GM23338 (cell line): Measurements from ENCODE around the gene FBXW7. TPM values are rescaled to one million over a fixed set of nuclear protein-coding genes. Genes with fewer than 3 reads are reported as not detected.

Source experiments
- ATAC-seq: fragments of 200-7000 bp; cut with Tn5 transposase; 3 replicates; pipeline ENCODE4 v1.9.1; 2020
- DNase-seq: peaks from one replicate; pipeline ENCODE4 v3.0.0-alpha.2; 2015; ENCODE audit warnings: low spot score
- H2AFZ ChIP-seq: fragments of 200-600 bp; sonication (generic); 2 replicates; pipeline ENCODE4 v1.8.0; 2016; ENCODE audit warnings: antibody characterized with exemption, mild to moderate bottlenecking, moderate library complexity
- H3F3A ChIP-seq: fragments of 200-600 bp; sonication (generic); replicated peaks from 2 replicates; pipeline ENCODE4 v1.8.0; 2017; ENCODE audit warnings: antibody characterized with exemption, mixed run types, low read depth
- H3K27ac ChIP-seq: fragments of 200-600 bp; sonication (generic); 2 replicates; pipeline ENCODE4 v1.6.1; 2016; ENCODE audit warnings: low read depth
- H3K27me3 ChIP-seq: fragments of 200-600 bp; sonication (generic); 2 replicates; pipeline ENCODE4 v1.8.0; 2016; ENCODE audit warnings: mild to moderate bottlenecking, mixed run types, moderate library complexity; ENCODE audit not compliant: insufficient read depth
- H3K36me3 ChIP-seq: fragments of 200-600 bp; sonication (generic); 2 replicates; pipeline ENCODE4 v1.8.0; 2016; ENCODE audit warnings: mild to moderate bottlenecking; ENCODE audit not compliant: insufficient read depth
- H3K4me1 ChIP-seq: fragments of 200-600 bp; sonication (generic); 2 replicates; pipeline ENCODE4 v1.8.0; 2016; ENCODE audit warnings: mild to moderate bottlenecking, moderate library complexity; ENCODE audit not compliant: insufficient read depth
- H3K4me2 ChIP-seq: fragments of 200-600 bp; sonication (generic); 2 replicates; pipeline ENCODE4 v1.7.1; 2017; ENCODE audit warnings: mixed run types
- H3K4me3 ChIP-seq: fragments of 200-600 bp; sonication (generic); 2 replicates; pipeline ENCODE4 v1.6.1; 2016; ENCODE audit warnings: mixed run types
- H3K79me2 ChIP-seq: fragments of 200-600 bp; sonication (generic); replicated peaks from 2 replicates; pipeline ENCODE4 v1.8.0; 2017; ENCODE audit warnings: mild to moderate bottlenecking; ENCODE audit not compliant: insufficient read depth
- H3K9me2 ChIP-seq: fragments of 200-600 bp; sonication (generic); 2 replicates; pipeline ENCODE4 v1.8.0; 2017; ENCODE audit not compliant: insufficient read depth
- H4K20me1 ChIP-seq: fragments of 200-600 bp; sonication (generic); replicated peaks from 2 replicates; pipeline ENCODE4 v1.8.0; 2017; ENCODE audit warnings: mild to moderate bottlenecking; ENCODE audit not compliant: insufficient read depth
- H3K27ac Mint-ChIP-seq: 2 replicates; pipeline ENCODE4 v1.8.0; 2020; ENCODE audit warnings: inconsistent platforms, mild to moderate bottlenecking, moderate library complexity, mixed read lengths
- H3K27me3 Mint-ChIP-seq: 3 replicates; pipeline ENCODE4 v1.8.0; 2022; ENCODE audit warnings: low read depth, mild to moderate bottlenecking, moderate library complexity, mixed read lengths, inconsistent platforms; ENCODE audit not compliant: insufficient read depth, poor library complexity
- H3K36me3 Mint-ChIP-seq: 3 replicates; pipeline ENCODE4 v1.8.0; 2021; ENCODE audit warnings: low read depth, mild to moderate bottlenecking, inconsistent platforms, moderate library complexity, mixed read lengths
- H3K4me1 Mint-ChIP-seq: 3 replicates; pipeline ENCODE4 v1.8.0; 2020; ENCODE audit warnings: mild to moderate bottlenecking, inconsistent platforms, mixed read lengths
- H3K4me3 Mint-ChIP-seq: 3 replicates; pipeline ENCODE4 v1.8.0; 2021; ENCODE audit warnings: moderate library complexity, mild to moderate bottlenecking, inconsistent platforms, mixed read lengths
- H3K9me3 Mint-ChIP-seq: 3 replicates; pipeline ENCODE4 v1.8.0; 2020; ENCODE audit warnings: moderate library complexity, mild to moderate bottlenecking, inconsistent platforms, mixed read lengths
- EZH2 ChIP-seq: fragments of 200-600 bp; sonication (generic); IDR thresholded peaks from one replicate; pipeline ENCODE4 v1.8.0; 2017; ENCODE audit warnings: antibody characterized with exemption, mild to moderate bottlenecking, low read depth; ENCODE audit not compliant: unreplicated experiment
- NANOG ChIP-seq: IDR thresholded peaks from 2 replicates; pipeline ENCODE4 v1.6.1; 2016; ENCODE audit warnings: antibody characterized with exemption, borderline replicate concordance
- POLR2AphosphoS5 ChIP-seq: IDR thresholded peaks from 2 replicates; pipeline ENCODE4 v1.6.1; 2016; ENCODE audit warnings: antibody characterized with exemption, low read depth
- STAT1 ChIP-seq: IDR thresholded peaks from one replicate; pipeline ENCODE4 v1.6.1; 2016; ENCODE audit warnings: antibody characterized with exemption; ENCODE audit not compliant: unreplicated experiment
- ZNF114 ChIP-seq: fragments of 250-450 bp; sonication (Bioruptor Pico); IDR thresholded peaks from 2 replicates; pipeline ENCODE4 v1.5.0; 2020; ENCODE audit warnings: mild to moderate bottlenecking, moderate library complexity
- ZNF331 ChIP-seq: fragments of 250-450 bp; sonication (Bioruptor Pico); IDR thresholded peaks from 2 replicates; pipeline ENCODE4 v1.5.0; 2020; ENCODE audit warnings: low read depth, mild to moderate bottlenecking, moderate library complexity
- polyA plus RNA-seq: library from polyadenylated mRNA; unstranded; fragments of >200 nt; fragmentation: Nextera tagmentation; extraction: Ambion mirVana; gene quantifications from 2 replicates; pipeline ENCODE4 v1.2.1, GENCODE V29; 2016
- total RNA-seq: library from RNA; depleted of rRNA; stranded (reverse); fragments of >200 nt; shearing (Covaris generic); gene quantifications from 2 replicates; pipeline ENCODE4 v1.2.3, GENCODE V29; 2014
- TF ChIP-seq, protein P1 (sequence below): IDR thresholded peaks from one replicate; pipeline ENCODE4 v1.6.1; 2018; ENCODE audit warnings: antibody characterized with exemption; ENCODE audit not compliant: unreplicated experiment
- TF ChIP-seq, protein P2 (sequence below), 2 experiments: fragments of 200-600 bp in 1 of 2; sonication (generic) in 1 of 2; conservative IDR thresholded peaks; 2 replicates each; pipeline versions ENCODE4 v1.5.1 to v1.6.1; 2016 to 2017; ENCODE audit warnings: antibody characterized with exemption in 2 of 2, low read depth in 2 of 2, mild to moderate bottlenecking in 2 of 2, moderate library complexity in 1 of 2
- TF ChIP-seq, protein P3 (sequence below): fragments of 250-450 bp; sonication (Bioruptor Pico); IDR thresholded peaks from 2 replicates; pipeline ENCODE4 v1.5.0; 2020; ENCODE audit warnings: mild to moderate bottlenecking, moderate library complexity
- TF ChIP-seq, protein P4 (sequence below): IDR thresholded peaks from 2 replicates; pipeline ENCODE4 v1.6.1; 2016; ENCODE audit warnings: antibody characterized with exemption

The FBXW7 gene
- total and polyA plus RNA-seq, 2 experiments from 2014 or later = 25.8 to 34.7 TPM

DNA sequence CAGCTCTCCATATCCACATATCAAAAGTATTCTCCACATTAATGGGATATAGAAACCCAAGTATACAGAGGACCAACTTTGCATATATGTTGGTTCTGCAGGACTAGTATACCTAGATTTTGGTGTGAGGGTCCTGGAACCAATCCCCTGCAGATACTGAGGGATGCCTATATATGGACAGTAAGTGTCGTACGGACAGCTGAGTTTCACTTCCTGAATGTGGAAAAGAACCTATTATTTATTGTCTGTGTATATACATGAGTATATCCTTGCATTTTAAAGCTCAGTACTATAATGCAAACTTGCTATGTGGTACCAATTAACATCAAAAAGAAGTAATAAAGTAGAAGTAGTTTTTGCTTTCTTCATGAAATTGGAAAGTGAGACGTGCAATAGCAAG, 101.9 kb downstream of the FBXW7 start:
- Histone ChIP-seq H3K4me1 (peaks cover 30% of the 10 kb centered on the region), H3K4me2 (no peak overlapping the region), H3K36me3 (no peaks in the 10 kb centered on the region), H4K20me1 (no peaks in the 10 kb centered on the region; the same call in 1 of the 2 replicates), H3K27me3 (no peaks in the 10 kb centered on the region), H3K27ac (no peak overlapping the region), H3F3A (no peaks in the 10 kb centered on the region), H2AFZ (no peak overlapping the region), H3K9me2 (no peaks in the 10 kb centered on the region), H3K4me3 (no peak overlapping the region), H3K79me2 (peaks cover 50% of the 10 kb centered on the region)
- TF ChIP-seq ZNF114 (CRISPR knock-in tag) (no peak), NANOG (no peak), STAT1 (no peak), POLR2AphosphoS5 (no peak)
- TF ChIP-seq, protein P1, sequence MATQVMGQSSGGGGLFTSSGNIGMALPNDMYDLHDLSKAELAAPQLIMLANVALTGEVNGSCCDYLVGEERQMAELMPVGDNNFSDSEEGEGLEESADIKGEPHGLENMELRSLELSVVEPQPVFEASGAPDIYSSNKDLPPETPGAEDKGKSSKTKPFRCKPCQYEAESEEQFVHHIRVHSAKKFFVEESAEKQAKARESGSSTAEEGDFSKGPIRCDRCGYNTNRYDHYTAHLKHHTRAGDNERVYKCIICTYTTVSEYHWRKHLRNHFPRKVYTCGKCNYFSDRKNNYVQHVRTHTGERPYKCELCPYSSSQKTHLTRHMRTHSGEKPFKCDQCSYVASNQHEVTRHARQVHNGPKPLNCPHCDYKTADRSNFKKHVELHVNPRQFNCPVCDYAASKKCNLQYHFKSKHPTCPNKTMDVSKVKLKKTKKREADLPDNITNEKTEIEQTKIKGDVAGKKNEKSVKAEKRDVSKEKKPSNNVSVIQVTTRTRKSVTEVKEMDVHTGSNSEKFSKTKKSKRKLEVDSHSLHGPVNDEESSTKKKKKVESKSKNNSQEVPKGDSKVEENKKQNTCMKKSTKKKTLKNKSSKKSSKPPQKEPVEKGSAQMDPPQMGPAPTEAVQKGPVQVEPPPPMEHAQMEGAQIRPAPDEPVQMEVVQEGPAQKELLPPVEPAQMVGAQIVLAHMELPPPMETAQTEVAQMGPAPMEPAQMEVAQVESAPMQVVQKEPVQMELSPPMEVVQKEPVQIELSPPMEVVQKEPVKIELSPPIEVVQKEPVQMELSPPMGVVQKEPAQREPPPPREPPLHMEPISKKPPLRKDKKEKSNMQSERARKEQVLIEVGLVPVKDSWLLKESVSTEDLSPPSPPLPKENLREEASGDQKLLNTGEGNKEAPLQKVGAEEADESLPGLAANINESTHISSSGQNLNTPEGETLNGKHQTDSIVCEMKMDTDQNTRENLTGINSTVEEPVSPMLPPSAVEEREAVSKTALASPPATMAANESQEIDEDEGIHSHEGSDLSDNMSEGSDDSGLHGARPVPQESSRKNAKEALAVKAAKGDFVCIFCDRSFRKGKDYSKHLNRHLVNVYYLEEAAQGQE = no peak
- Mint-ChIP-seq H3K36me3 (peaks cover 5% of the 10 kb centered on the region; the same call in 1 of the 3 replicates), H3K27me3 (peaks cover 7% of the 10 kb centered on the region), H3K4me3 (no peak overlapping the region), H3K4me1 (peaks cover 38% of the 10 kb centered on the region), H3K9me3 (no peaks in the 10 kb centered on the region), H3K27ac (no peak overlapping the region)
- ATAC-seq (no peak), DNase-seq (no peak)

DNA sequence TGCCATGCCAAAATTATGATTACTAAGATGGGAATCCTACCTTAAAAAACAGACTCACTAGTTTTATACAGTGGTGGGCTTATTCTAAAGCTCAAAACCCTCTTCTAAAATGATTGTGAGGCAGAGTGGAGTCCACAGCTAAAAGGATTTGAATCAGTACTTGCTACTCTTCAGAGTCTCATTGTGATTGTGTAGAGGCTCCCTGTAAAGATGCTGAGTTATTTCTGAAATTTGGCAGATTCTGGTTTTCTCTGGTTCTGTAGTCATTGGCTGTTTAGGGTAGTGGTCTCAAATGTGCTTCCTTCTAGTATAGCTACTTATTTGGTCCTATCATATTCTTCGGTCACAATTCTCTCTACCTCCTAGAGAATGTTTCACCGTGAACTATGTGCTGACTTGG, 104.1 kb downstream of the FBXW7 start:
- Histone ChIP-seq H3K4me3 (no peak overlapping the region), H4K20me1 (no peaks in the 10 kb centered on the region; the same call in 1 of the 2 replicates), H3K4me1 (peaks cover 30% of the 10 kb centered on the region), H3K27ac (0 out of 2 replicates have a peak overlapping the region, but pooled peaks have one; percentile 39), H3K9me2 (no peaks in the 10 kb centered on the region), H2AFZ (no peak overlapping the region), H3K36me3 (no peaks in the 10 kb centered on the region), H3K79me2 (peaks cover 50% of the 10 kb centered on the region), H3F3A (no peaks in the 10 kb centered on the region), H3K4me2 (no peak overlapping the region), H3K27me3 (no peaks in the 10 kb centered on the region)
- H3K4me3 Mint-ChIP-seq = no peak overlapping the region
- peaks cover 3% of the 10 kb centered on the region; the same call in 1 of the 3 replicates for H3K36me3 Mint-ChIP-seq
- TF ChIP-seq, protein P2, sequence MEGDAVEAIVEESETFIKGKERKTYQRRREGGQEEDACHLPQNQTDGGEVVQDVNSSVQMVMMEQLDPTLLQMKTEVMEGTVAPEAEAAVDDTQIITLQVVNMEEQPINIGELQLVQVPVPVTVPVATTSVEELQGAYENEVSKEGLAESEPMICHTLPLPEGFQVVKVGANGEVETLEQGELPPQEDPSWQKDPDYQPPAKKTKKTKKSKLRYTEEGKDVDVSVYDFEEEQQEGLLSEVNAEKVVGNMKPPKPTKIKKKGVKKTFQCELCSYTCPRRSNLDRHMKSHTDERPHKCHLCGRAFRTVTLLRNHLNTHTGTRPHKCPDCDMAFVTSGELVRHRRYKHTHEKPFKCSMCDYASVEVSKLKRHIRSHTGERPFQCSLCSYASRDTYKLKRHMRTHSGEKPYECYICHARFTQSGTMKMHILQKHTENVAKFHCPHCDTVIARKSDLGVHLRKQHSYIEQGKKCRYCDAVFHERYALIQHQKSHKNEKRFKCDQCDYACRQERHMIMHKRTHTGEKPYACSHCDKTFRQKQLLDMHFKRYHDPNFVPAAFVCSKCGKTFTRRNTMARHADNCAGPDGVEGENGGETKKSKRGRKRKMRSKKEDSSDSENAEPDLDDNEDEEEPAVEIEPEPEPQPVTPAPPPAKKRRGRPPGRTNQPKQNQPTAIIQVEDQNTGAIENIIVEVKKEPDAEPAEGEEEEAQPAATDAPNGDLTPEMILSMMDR (conservative IDR thresholded peaks at IDR 0.05; ENCODE audit: low read depth in 2 of 2) = no peak
- TF ChIP-seq, protein P3, sequence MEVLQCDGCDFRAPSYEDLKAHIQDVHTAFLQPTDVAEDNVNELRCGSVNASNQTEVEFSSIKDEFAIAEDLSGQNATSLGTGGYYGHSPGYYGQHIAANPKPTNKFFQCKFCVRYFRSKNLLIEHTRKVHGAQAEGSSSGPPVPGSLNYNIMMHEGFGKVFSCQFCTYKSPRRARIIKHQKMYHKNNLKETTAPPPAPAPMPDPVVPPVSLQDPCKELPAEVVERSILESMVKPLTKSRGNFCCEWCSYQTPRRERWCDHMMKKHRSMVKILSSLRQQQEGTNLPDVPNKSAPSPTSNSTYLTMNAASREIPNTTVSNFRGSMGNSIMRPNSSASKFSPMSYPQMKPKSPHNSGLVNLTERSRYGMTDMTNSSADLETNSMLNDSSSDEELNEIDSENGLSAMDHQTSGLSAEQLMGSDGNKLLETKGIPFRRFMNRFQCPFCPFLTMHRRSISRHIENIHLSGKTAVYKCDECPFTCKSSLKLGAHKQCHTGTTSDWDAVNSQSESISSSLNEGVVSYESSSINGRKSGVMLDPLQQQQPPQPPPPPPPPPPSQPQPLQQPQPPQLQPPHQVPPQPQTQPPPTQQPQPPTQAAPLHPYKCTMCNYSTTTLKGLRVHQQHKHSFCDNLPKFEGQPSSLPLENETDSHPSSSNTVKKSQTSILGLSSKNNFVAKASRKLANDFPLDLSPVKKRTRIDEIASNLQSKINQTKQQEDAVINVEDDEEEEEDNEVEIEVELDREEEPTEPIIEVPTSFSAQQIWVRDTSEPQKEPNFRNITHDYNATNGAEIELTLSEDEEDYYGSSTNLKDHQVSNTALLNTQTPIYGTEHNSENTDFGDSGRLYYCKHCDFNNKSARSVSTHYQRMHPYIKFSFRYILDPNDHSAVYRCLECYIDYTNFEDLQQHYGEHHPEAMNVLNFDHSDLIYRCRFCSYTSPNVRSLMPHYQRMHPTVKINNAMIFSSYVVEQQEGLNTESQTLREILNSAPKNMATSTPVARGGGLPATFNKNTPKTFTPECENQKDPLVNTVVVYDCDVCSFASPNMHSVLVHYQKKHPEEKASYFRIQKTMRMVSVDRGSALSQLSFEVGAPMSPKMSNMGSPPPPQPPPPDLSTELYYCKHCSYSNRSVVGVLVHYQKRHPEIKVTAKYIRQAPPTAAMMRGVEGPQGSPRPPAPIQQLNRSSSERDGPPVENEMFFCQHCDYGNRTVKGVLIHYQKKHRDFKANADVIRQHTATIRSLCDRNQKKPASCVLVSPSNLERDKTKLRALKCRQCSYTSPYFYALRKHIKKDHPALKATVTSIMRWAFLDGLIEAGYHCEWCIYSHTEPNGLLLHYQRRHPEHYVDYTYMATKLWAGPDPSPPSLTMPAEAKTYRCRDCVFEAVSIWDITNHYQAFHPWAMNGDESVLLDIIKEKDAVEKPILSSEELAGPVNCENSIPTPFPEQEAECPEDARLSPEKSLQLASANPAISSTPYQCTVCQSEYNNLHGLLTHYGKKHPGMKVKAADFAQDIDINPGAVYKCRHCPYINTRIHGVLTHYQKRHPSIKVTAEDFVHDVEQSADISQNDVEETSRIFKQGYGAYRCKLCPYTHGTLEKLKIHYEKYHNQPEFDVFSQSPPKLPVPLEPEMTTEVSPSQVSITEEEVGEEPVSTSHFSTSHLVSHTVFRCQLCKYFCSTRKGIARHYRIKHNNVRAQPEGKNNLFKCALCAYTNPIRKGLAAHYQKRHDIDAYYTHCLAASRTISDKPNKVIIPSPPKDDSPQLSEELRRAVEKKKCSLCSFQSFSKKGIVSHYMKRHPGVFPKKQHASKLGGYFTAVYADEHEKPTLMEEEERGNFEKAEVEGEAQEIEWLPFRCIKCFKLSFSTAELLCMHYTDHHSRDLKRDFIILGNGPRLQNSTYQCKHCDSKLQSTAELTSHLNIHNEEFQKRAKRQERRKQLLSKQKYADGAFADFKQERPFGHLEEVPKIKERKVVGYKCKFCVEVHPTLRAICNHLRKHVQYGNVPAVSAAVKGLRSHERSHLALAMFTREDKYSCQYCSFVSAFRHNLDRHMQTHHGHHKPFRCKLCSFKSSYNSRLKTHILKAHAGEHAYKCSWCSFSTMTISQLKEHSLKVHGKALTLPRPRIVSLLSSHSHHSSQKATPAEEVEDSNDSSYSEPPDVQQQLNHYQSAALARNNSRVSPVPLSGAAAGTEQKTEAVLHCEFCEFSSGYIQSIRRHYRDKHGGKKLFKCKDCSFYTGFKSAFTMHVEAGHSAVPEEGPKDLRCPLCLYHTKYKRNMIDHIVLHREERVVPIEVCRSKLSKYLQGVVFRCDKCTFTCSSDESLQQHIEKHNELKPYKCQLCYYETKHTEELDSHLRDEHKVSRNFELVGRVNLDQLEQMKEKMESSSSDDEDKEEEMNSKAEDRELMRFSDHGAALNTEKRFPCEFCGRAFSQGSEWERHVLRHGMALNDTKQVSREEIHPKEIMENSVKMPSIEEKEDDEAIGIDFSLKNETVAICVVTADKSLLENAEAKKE (CRISPR knock-in tag) = no peak
- TF ChIP-seq ZNF331 (CRISPR knock-in tag) (no peak), EZH2 (no peak)
- TF ChIP-seq, protein P4, sequence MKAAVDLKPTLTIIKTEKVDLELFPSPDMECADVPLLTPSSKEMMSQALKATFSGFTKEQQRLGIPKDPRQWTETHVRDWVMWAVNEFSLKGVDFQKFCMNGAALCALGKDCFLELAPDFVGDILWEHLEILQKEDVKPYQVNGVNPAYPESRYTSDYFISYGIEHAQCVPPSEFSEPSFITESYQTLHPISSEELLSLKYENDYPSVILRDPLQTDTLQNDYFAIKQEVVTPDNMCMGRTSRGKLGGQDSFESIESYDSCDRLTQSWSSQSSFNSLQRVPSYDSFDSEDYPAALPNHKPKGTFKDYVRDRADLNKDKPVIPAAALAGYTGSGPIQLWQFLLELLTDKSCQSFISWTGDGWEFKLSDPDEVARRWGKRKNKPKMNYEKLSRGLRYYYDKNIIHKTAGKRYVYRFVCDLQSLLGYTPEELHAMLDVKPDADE = no peak
- no peaks in the 10 kb centered on the region for H3K27me3 Mint-ChIP-seq
- peaks cover 38% of the 10 kb centered on the region for H3K4me1 Mint-ChIP-seq
- DNase-seq (no peak), ATAC-seq (no peak; the same call in 1 of the 3 replicates)
- no peaks in the 10 kb centered on the region for H3K9me3 Mint-ChIP-seq
- H3K27ac Mint-ChIP-seq = peak overlapping the region; percentile 21; the same call in 1 of the 2 replicates
